Measurements from ENCODE around the gene PITPNM3.
A peak's percentile ranks its signal among the peaks of the same experiment; 100 is the strongest.

The PITPNM3 gene

GRCh38 chr17:6453279-6454024, 102.9 kb downstream of the PITPNM3 start:
- H3K27me3 ChIP-seq (ENCODE audit: control insufficient read depth in 1 of 2, insufficient read depth in 2 of 2, low read length in 2 of 2) = peaks cover 0 to 12% of the 10 kb centered on the region in 2 donors
- no peak overlapping the region for H3K9ac ChIP-seq (ENCODE audit: low read length)
- no peaks in the 10 kb centered on the region for H3K36me3 ChIP-seq (ENCODE audit: insufficient read depth, low read length)
- no peak overlapping the region for H3K4me3 ChIP-seq (ENCODE audit: low read depth in 1 of 2, low read length in 2 of 2)
- H3K9me3 ChIP-seq (ENCODE audit: low read length) = no peaks in the 10 kb centered on the region
- no peaks in the 10 kb centered on the region for H3K4me1 ChIP-seq (ENCODE audit: insufficient read depth, low read length)
- no peak overlapping the region for H3K27ac ChIP-seq (ENCODE audit: low read depth, low read length)

GRCh38 chr17:6452471-6453266, 103.7 kb downstream of the PITPNM3 start:
- no peaks in the 10 kb centered on the region for H3K36me3 ChIP-seq (ENCODE audit: insufficient read depth, low read length)
- H3K27me3 ChIP-seq (ENCODE audit: control insufficient read depth in 1 of 2, insufficient read depth in 2 of 2, low read length in 2 of 2) = peaks cover 0 to 11% of the 10 kb centered on the region in 2 donors
- no peak overlapping the region for H3K27ac ChIP-seq (ENCODE audit: low read depth, low read length)
- no peak overlapping the region for H3K4me3 ChIP-seq (ENCODE audit: low read depth in 1 of 2, low read length in 2 of 2)
- H3K9ac ChIP-seq (ENCODE audit: low read length) = no peak overlapping the region
- H3K4me1 ChIP-seq (ENCODE audit: insufficient read depth, low read length) = no peaks in the 10 kb centered on the region
- H3K9me3 ChIP-seq (ENCODE audit: low read length) = no peaks in the 10 kb centered on the region

- Histone ChIP-seq H3K4me1 (ENCODE audit: insufficient read depth, low read length) (no peaks in the 10 kb centered on the region), H3K36me3 (ENCODE audit: insufficient read depth, low read length) (no peaks in the 10 kb centered on the region), H3K27ac (ENCODE audit: low read depth, low read length) (no peak overlapping the region), H3K9ac (ENCODE audit: low read length) (no peak overlapping the region), H3K27me3 (ENCODE audit: control insufficient read depth in 1 of 2, insufficient read depth in 2 of 2, low read length in 2 of 2) (no peaks in the 10 kb centered on the region), H3K9me3 (ENCODE audit: low read length) (no peaks in the 10 kb centered on the region), H3K4me3 (ENCODE audit: low read depth in 1 of 2, low read length in 2 of 2) (no peak overlapping the region)
These were observed 105.2 kb downstream of the PITPNM3 start for GRCh38 chr17:6450926-6451832.

- Histone ChIP-seq H3K9ac (ENCODE audit: low read length) (no peak overlapping the region), H3K27ac (ENCODE audit: low read depth, low read length) (no peak overlapping the region), H3K4me3 (ENCODE audit: low read depth in 1 of 2, low read length in 2 of 2) (no peak overlapping the region)
These were observed 107.0 kb downstream of the PITPNM3 start for GRCh38 chr17:6449307-6449706.

GRCh38 chr17:6448473-6448872, 107.9 kb downstream of the PITPNM3 start:
- Histone ChIP-seq H3K9ac (ENCODE audit: low read length) (no peak overlapping the region), H3K9me3 (ENCODE audit: low read length) (no peaks in the 10 kb centered on the region), H3K4me1 (ENCODE audit: insufficient read depth, low read length) (peaks cover 10% of the 10 kb centered on the region), H3K4me3 (ENCODE audit: low read depth in 1 of 2, low read length in 2 of 2) (no peak overlapping the region), H3K27ac (ENCODE audit: low read depth, low read length) (no peak overlapping the region), H3K27me3 (ENCODE audit: control insufficient read depth in 1 of 2, insufficient read depth in 2 of 2, low read length in 2 of 2) (no peaks in the 10 kb centered on the region), H3K36me3 (ENCODE audit: insufficient read depth, low read length) (no peaks in the 10 kb centered on the region)

More at GRCh38 chr17:6449307-6449706, 107.0 kb downstream of the PITPNM3 start:
- H3K9me3 ChIP-seq (ENCODE audit: low read length) = no peaks in the 10 kb centered on the region
- no peaks in the 10 kb centered on the region for H3K27me3 ChIP-seq (ENCODE audit: control insufficient read depth in 1 of 2, insufficient read depth in 2 of 2, low read length in 2 of 2)
- H3K4me1 ChIP-seq (ENCODE audit: insufficient read depth, low read length) = peaks cover 5% of the 10 kb centered on the region
- H3K36me3 ChIP-seq (ENCODE audit: insufficient read depth, low read length) = no peaks in the 10 kb centered on the region

GRCh38 chr17:6446516-6447100, 109.7 kb downstream of the PITPNM3 start:
- Histone ChIP-seq H3K9me3 (ENCODE audit: low read length) (no peaks in the 10 kb centered on the region), H3K4me1 (ENCODE audit: insufficient read depth, low read length) (peaks cover 13% of the 10 kb centered on the region), H3K27ac (ENCODE audit: low read depth, low read length) (no peak overlapping the region), H3K27me3 (ENCODE audit: control insufficient read depth in 1 of 2, insufficient read depth in 2 of 2, low read length in 2 of 2) (no peaks in the 10 kb centered on the region), H3K9ac (ENCODE audit: low read length) (no peak overlapping the region), H3K4me3 (ENCODE audit: low read depth in 1 of 2, low read length in 2 of 2) (no peak overlapping the region), H3K36me3 (ENCODE audit: insufficient read depth, low read length) (no peaks in the 10 kb centered on the region)

- no peak overlapping the region for H3K9ac ChIP-seq (ENCODE audit: low read length)
- H3K4me1 ChIP-seq (ENCODE audit: insufficient read depth, low read length) = peaks cover 13% of the 10 kb centered on the region
- no peak overlapping the region for H3K27ac ChIP-seq (ENCODE audit: low read depth, low read length)
- H3K9me3 ChIP-seq (ENCODE audit: low read length) = no peaks in the 10 kb centered on the region
- peak overlapping the region; percentile 56 to 73 for H3K4me3 ChIP-seq (ENCODE audit: low read depth in 1 of 2, low read length in 2 of 2)
- H3K27me3 ChIP-seq (ENCODE audit: control insufficient read depth in 1 of 2, insufficient read depth in 2 of 2, low read length in 2 of 2) = no peaks in the 10 kb centered on the region
- H3K36me3 ChIP-seq (ENCODE audit: insufficient read depth, low read length) = no peaks in the 10 kb centered on the region
These were observed 111.6 kb downstream of the PITPNM3 start for GRCh38 chr17:6444571-6445335.

- H3K9ac ChIP-seq (ENCODE audit: low read length) = no peak within 1 kb of the TSS
- no peak within 1 kb of the TSS for H3K27ac ChIP-seq (ENCODE audit: low read depth, low read length)
- H3K9me3 ChIP-seq (ENCODE audit: low read length) = no peaks in the 10 kb centered on the region
- peaks cover 13% of the 10 kb centered on the region for H3K4me1 ChIP-seq (ENCODE audit: insufficient read depth, low read length)
- H3K27me3 ChIP-seq (ENCODE audit: control insufficient read depth in 1 of 2, insufficient read depth in 2 of 2, low read length in 2 of 2) = no peaks in the 10 kb centered on the region
- H3K36me3 ChIP-seq (ENCODE audit: insufficient read depth, low read length) = no peaks in the 10 kb centered on the region
- peak within 1 kb of the TSS; percentile 56 to 73 for H3K4me3 ChIP-seq (ENCODE audit: low read depth in 1 of 2, low read length in 2 of 2)
These were observed 112.4 kb downstream of the PITPNM3 start, which contains the start of gene PIMREG for GRCh38 chr17:6443692-6444570. Gene PIMREG, plus strand, starts transcription at chr17:6444455. Its CDS starts 656 bp downstream, at chr17:6445111.

- Histone ChIP-seq H3K36me3 (ENCODE audit: insufficient read depth, low read length) (no peaks in the 10 kb centered on the region), H3K4me3 (ENCODE audit: low read depth in 1 of 2, low read length in 2 of 2) (no peak overlapping the region), H3K4me1 (ENCODE audit: insufficient read depth, low read length) (peaks cover 13% of the 10 kb centered on the region), H3K9ac (ENCODE audit: low read length) (no peak overlapping the region), H3K27me3 (ENCODE audit: control insufficient read depth in 1 of 2, insufficient read depth in 2 of 2, low read length in 2 of 2) (peaks cover 0 to under 1% of the 10 kb centered on the region in 2 donors), H3K9me3 (ENCODE audit: low read length) (no peaks in the 10 kb centered on the region), H3K27ac (ENCODE audit: low read depth, low read length) (no peak overlapping the region)
These were observed 113.6 kb downstream of the PITPNM3 start for GRCh38 chr17:6442775-6443174.

- Histone ChIP-seq H3K27me3 (ENCODE audit: control insufficient read depth in 1 of 2, insufficient read depth in 2 of 2, low read length in 2 of 2) (peaks cover 0 to 7% of the 10 kb centered on the region in 2 donors), H3K36me3 (ENCODE audit: insufficient read depth, low read length) (no peaks in the 10 kb centered on the region), H3K27ac (ENCODE audit: low read depth, low read length) (no peak overlapping the region), H3K4me1 (ENCODE audit: insufficient read depth, low read length) (peaks cover 13% of the 10 kb centered on the region), H3K4me3 (ENCODE audit: low read depth in 1 of 2, low read length in 2 of 2) (no peak overlapping the region), H3K9ac (ENCODE audit: low read length) (no peak overlapping the region), H3K9me3 (ENCODE audit: low read length) (no peaks in the 10 kb centered on the region)
These were observed 116.4 kb downstream of the PITPNM3 start for GRCh38 chr17:6439951-6440350.
